ENCODE data around the gene GPR15LG.

DNA sequence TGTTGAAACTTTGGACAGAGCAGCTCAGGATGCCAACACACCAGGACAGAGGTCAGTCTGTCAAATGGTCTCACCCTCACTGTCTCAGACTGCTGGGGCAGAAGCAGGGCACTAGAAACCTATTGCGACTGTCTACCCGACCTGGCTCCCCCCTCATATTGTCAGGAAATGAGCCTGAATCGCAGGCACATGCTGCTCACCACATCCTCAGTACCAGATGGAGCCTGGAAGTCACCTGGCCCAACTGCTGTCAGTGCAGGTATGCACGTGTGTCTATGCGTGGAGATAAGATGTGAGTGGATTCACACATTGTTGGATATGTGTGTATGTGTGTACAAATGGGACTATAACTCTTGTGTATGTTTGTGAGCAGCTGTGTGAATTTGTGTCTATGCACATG, 17.5 kb downstream of the GPR15LG start:
- TF ChIP-seq, protein P1, sequence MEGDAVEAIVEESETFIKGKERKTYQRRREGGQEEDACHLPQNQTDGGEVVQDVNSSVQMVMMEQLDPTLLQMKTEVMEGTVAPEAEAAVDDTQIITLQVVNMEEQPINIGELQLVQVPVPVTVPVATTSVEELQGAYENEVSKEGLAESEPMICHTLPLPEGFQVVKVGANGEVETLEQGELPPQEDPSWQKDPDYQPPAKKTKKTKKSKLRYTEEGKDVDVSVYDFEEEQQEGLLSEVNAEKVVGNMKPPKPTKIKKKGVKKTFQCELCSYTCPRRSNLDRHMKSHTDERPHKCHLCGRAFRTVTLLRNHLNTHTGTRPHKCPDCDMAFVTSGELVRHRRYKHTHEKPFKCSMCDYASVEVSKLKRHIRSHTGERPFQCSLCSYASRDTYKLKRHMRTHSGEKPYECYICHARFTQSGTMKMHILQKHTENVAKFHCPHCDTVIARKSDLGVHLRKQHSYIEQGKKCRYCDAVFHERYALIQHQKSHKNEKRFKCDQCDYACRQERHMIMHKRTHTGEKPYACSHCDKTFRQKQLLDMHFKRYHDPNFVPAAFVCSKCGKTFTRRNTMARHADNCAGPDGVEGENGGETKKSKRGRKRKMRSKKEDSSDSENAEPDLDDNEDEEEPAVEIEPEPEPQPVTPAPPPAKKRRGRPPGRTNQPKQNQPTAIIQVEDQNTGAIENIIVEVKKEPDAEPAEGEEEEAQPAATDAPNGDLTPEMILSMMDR (IDR thresholded peaks at IDR 0.05), result no peak
- no peak for TF ChIP-seq POLR2A (IDR thresholded peaks at IDR 0.05)

All from body of pancreas (tissue), 4 donors.